Neural progenitor cell (in vitro differentiated cells): Measurements from ENCODE around the gene DPH1. TPM values are rescaled to one million over a fixed set of nuclear protein-coding genes. Genes with fewer than 3 reads are reported as not detected.

Experiments used
- DNase-seq: peaks from one replicate; pipeline ENCODE4 v3.0.0-alpha.2; 2016; ENCODE audit warnings: low spot score
- H2AFZ ChIP-seq: fragments of 200-600 bp; sonication (generic); replicated peaks from 2 replicates; pipeline ENCODE4 v1.6.1; 2016; ENCODE audit warnings: antibody characterized with exemption
- H3F3A ChIP-seq: fragments of 200-600 bp; sonication (generic); 2 replicates; pipeline ENCODE4 v1.6.1; 2016; ENCODE audit warnings: antibody characterized with exemption, low read depth
- H3K27ac ChIP-seq: fragments of 200-600 bp; sonication (generic); 2 replicates; pipeline ENCODE4 v1.5.1; 2016; ENCODE audit warnings: mild to moderate bottlenecking
- H3K27me3 ChIP-seq: fragments of 200-600 bp; sonication (generic); 2 replicates; pipeline ENCODE4 v1.6.1; 2016; ENCODE audit warnings: mild to moderate bottlenecking, moderate library complexity
- H3K36me3 ChIP-seq: fragments of 200-600 bp; sonication (generic); 2 replicates; pipeline ENCODE4 v1.5.1; 2016
- H3K4me1 ChIP-seq: fragments of 200-600 bp; sonication (generic); 2 replicates; pipeline ENCODE4 v1.6.1; 2016; ENCODE audit warnings: mixed run types
- H3K4me2 ChIP-seq: fragments of 200-600 bp; sonication (generic); 2 replicates; pipeline ENCODE4 v1.6.1; 2016
- H3K4me3 ChIP-seq: fragments of 200-600 bp; sonication (generic); 2 replicates; pipeline ENCODE4 v1.5.1; 2016
- H3K79me2 ChIP-seq: fragments of 200-600 bp; sonication (generic); 2 replicates; pipeline ENCODE4 v1.6.1; 2016; ENCODE audit warnings: low read depth
- H3K9ac ChIP-seq: fragments of 200-600 bp; sonication (generic); 2 replicates; pipeline ENCODE4 v1.6.1; 2016
- H3K9me3 ChIP-seq: fragments of 200-600 bp; sonication (generic); 2 replicates; pipeline ENCODE4 v1.5.1; 2016; ENCODE audit warnings: low read depth
- H4K20me1 ChIP-seq: fragments of 200-600 bp; sonication (generic); 2 replicates; pipeline ENCODE4 v1.6.1; 2016; ENCODE audit warnings: low read depth
- H3K27ac Mint-ChIP-seq: 3 replicates; pipeline ENCODE4 v1.8.0; 2021; ENCODE audit warnings: mixed read lengths
- H3K27me3 Mint-ChIP-seq: 2 replicates; pipeline ENCODE4 v1.8.0; 2022; ENCODE audit warnings: low read depth, mild to moderate bottlenecking, inconsistent platforms, moderate library complexity, mixed read lengths; ENCODE audit not compliant: insufficient read depth
- H3K36me3 Mint-ChIP-seq: 3 replicates; pipeline ENCODE4 v1.8.0; 2021; ENCODE audit warnings: mixed read lengths
- H3K4me1 Mint-ChIP-seq: 3 replicates; pipeline ENCODE4 v1.8.0; 2021; ENCODE audit warnings: mixed read lengths
- H3K4me3 Mint-ChIP-seq: 3 replicates; pipeline ENCODE4 v1.8.0; 2021; ENCODE audit warnings: mild to moderate bottlenecking, moderate library complexity, mixed read lengths
- H3K9me3 Mint-ChIP-seq: 3 replicates; pipeline ENCODE4 v1.8.0; 2020; ENCODE audit warnings: mixed read lengths
- EZH2 ChIP-seq: fragments of 200-600 bp; sonication (generic); IDR thresholded peaks from 2 replicates; pipeline ENCODE4 v1.6.1; 2017; ENCODE audit warnings: antibody characterized with exemption, mild to moderate bottlenecking, moderate library complexity
- EZH2phosphoT487 ChIP-seq: fragments of 200-600 bp; sonication (generic); IDR thresholded peaks from 2 replicates; pipeline ENCODE4 v1.6.1; 2017; ENCODE audit warnings: antibody characterized with exemption
- total RNA-seq: library from RNA; depleted of rRNA; stranded (reverse); fragments of >200 nt; gene quantifications from 2 replicates; pipeline ENCODE4 v1.2.3, GENCODE V29; 2015; ENCODE audit warnings: low replicate concordance
- TF ChIP-seq, protein P1 (sequence below): fragments of 200-600 bp; sonication (generic); IDR thresholded peaks from 2 replicates; pipeline ENCODE4 v1.5.1; 2017; ENCODE audit warnings: antibody characterized with exemption, mild to moderate bottlenecking

The DPH1 gene
- total RNA-seq, 1 donor from 2014 or later: 21.1 TPM

DNA sequence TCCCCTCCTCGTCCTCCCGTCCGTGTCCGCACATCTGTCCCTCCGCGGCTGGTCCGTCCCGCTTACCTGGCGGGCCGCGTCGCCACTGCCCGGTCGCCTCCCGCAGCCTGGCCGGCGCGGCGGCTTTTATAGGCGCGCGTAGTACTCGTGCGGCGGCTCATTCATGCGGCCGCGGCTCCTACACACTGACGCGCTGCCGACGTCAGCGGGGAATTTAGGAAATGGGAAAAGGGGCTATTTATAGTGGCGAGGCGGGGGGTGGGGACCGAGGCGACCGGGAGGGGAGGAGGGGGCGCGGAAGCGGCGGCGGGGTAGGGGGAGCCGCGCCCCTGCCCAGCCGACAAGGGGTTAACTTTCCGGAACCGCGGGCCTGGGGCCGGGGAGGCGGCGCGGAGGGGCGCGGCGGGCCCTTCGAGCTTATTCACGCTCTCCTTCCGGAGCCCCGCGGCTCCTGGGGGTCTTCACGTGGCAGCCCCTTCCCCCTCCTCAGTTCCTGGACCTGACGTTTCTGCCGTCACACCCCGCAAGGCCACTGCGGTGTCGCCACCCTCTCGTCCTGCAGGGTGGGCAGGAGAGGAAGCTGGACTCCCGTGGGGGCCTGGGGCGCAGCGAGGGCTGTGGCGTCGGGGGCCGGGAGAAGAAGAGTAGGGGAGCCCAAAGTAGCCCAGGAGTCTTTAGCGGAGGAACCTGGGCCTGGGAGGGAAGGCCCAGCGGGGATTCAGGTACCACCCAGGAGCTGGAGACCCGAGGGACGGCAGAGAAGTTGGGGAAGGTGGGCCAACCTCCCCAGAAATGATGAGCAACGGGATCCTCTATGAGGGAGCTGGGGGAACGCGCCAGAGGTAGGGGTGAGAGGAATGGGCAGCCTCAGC, 21.3 kb downstream of the DPH1 start:
- Histone ChIP-seq H4K20me1 (peaks cover 58% of the 10 kb centered on the region), H3K4me2 (peak overlapping the region; percentile 81), H3K27ac (no peak overlapping the region), H3K4me3 (peak overlapping the region; percentile 56), H3K9ac (no peak overlapping the region), H3F3A (peaks cover 39% of the 10 kb centered on the region), H3K4me1 (peaks cover 14% of the 10 kb centered on the region), H3K27me3 (peaks cover 94% of the 10 kb centered on the region), H2AFZ (no peak overlapping the region), H3K79me2 (no peaks in the 10 kb centered on the region), H3K36me3 (no peaks in the 10 kb centered on the region), H3K9me3 (no peaks in the 10 kb centered on the region)
- Mint-ChIP-seq H3K36me3 (no peaks in the 10 kb centered on the region), H3K27ac (no peak overlapping the region), H3K4me3 (peak overlapping the region; percentile 72), H3K9me3 (no peaks in the 10 kb centered on the region), H3K4me1 (peaks cover 31% of the 10 kb centered on the region), H3K27me3 (peaks cover 29% of the 10 kb centered on the region)
- peak; percentile 82 for DNase-seq
- TF ChIP-seq EZH2phosphoT487 (peak; percentile 95), EZH2 (peak; percentile 97)
- TF ChIP-seq, protein P1, sequence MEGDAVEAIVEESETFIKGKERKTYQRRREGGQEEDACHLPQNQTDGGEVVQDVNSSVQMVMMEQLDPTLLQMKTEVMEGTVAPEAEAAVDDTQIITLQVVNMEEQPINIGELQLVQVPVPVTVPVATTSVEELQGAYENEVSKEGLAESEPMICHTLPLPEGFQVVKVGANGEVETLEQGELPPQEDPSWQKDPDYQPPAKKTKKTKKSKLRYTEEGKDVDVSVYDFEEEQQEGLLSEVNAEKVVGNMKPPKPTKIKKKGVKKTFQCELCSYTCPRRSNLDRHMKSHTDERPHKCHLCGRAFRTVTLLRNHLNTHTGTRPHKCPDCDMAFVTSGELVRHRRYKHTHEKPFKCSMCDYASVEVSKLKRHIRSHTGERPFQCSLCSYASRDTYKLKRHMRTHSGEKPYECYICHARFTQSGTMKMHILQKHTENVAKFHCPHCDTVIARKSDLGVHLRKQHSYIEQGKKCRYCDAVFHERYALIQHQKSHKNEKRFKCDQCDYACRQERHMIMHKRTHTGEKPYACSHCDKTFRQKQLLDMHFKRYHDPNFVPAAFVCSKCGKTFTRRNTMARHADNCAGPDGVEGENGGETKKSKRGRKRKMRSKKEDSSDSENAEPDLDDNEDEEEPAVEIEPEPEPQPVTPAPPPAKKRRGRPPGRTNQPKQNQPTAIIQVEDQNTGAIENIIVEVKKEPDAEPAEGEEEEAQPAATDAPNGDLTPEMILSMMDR: no peak

DNA sequence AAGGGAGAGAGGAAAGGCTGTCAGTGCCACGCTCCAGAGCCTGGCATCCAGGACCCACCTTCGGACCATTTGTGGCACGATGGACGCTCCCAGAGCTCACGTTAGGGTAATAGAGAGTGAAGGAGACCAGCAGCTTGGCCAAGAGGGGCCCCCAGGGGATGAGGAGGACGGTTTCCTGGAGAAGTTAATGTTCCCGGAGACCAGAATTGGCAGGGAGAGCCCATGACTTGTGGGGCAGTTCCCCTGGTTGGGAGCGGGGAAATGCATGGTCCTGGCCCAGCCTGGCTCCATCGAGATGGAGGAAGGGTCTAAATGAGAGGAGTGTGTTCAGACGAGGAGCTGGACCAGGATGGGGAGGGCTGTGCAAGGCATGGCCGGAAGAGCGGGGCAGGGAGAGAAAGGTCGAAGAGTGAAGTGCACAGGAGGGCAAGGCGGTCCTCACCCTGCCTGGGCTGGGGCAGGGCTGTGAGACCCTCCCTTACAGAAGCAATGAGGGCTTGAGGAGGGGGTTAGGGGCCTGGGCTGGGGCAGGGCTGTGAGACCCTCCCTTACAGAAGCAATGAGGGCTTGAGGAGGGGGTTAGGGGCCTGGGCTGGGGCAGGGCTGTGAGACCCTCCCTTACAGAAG, 22.1 kb downstream of the DPH1 start:
- Mint-ChIP-seq H3K27ac (no peak overlapping the region), H3K4me1 (peaks cover 31% of the 10 kb centered on the region), H3K4me3 (peak overlapping the region; percentile 70), H3K36me3 (no peaks in the 10 kb centered on the region), H3K9me3 (no peaks in the 10 kb centered on the region), H3K27me3 (peaks cover 32% of the 10 kb centered on the region)
- Histone ChIP-seq H3K27ac (no peak overlapping the region), H3K9ac (no peak overlapping the region), H3K4me2 (no peak overlapping the region), H2AFZ (no peak overlapping the region), H3K4me1 (peaks cover 18% of the 10 kb centered on the region), H3K79me2 (no peaks in the 10 kb centered on the region), H3K27me3 (peaks cover 94% of the 10 kb centered on the region), H3K36me3 (no peaks in the 10 kb centered on the region), H3K4me3 (no peak overlapping the region), H4K20me1 (peaks cover 64% of the 10 kb centered on the region), H3F3A (peaks cover 45% of the 10 kb centered on the region), H3K9me3 (no peaks in the 10 kb centered on the region)
- no peak for DNase-seq
- TF ChIP-seq, protein P1: no peak
- TF ChIP-seq EZH2 (no peak), EZH2phosphoT487 (no peak)

DNA sequence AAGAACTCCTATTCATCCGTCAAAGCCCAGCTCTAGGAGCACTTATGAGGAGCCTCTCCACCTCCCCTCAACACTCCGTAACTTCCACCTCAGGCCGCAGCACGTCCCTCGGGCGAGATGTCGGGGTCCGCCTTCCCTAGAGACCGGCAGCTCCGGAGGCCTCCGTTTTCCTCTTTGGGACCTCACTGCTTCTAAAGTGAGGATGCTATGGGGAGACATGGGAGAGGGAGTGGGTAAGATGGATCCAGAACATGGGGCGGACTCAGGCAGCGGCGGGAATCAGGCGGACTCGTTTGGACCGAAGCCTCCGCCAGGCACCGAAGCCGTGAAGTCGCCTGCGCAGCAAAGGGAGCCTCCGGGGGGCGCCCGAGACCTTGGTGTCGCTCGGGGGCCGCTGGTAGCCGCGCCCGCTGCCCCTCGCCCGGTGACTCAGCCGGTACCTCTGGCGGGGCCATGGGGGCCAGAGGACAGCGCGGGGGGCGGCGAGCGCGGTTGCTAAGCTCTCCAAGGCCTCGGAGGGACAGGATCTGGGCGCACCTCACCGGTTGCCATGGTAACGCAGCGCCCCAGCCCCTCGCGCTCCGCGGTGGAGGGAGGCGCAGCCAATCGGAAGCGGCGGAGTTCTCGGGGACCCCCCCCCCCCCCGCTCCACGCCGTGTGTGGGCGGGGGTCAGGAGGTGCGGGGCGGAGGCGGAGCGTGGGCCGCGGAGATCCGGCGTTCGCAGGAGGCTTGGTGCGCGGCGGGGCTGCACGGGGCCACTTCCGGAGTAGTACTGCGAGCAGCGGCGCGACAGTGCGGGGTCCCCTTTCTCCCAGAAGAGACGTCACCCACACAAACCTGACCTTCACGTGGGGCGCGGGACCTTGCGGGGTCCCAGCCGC, 23.7 kb downstream of the DPH1 start:
- Histone ChIP-seq H2AFZ (no peak overlapping the region), H3K79me2 (no peaks in the 10 kb centered on the region), H3K4me1 (peaks cover 18% of the 10 kb centered on the region), H4K20me1 (peaks cover 79% of the 10 kb centered on the region), H3K4me2 (peak overlapping the region; percentile 80), H3K27me3 (peaks cover 94% of the 10 kb centered on the region), H3K27ac (no peak overlapping the region), H3F3A (peaks cover 52% of the 10 kb centered on the region), H3K9ac (no peak overlapping the region), H3K36me3 (no peaks in the 10 kb centered on the region), H3K4me3 (peak overlapping the region; percentile 48), H3K9me3 (no peaks in the 10 kb centered on the region)
- peak; percentile 81 for DNase-seq
- Mint-ChIP-seq H3K4me1 (peaks cover 25% of the 10 kb centered on the region), H3K9me3 (no peaks in the 10 kb centered on the region), H3K36me3 (no peaks in the 10 kb centered on the region), H3K4me3 (peak overlapping the region; percentile 85), H3K27ac (peak overlapping the region; percentile 50), H3K27me3 (peaks cover 30% of the 10 kb centered on the region)
- TF ChIP-seq EZH2: peak; percentile 82
- TF ChIP-seq EZH2phosphoT487: peak; percentile 89
- TF ChIP-seq, protein P1: peak; percentile 65
